ENCODE measurements around the gene GRM2. TPM values are rescaled to one million over a fixed set of nuclear protein-coding genes. Genes with fewer than 3 reads are reported as not detected.

The GRM2 gene
- total and polyA plus RNA-seq, 8 donors, result 0.09 to 0.51 (median 0.21) TPM

- H3K4me1 ChIP-seq, result peaks cover 0 to 22% (median 6%) of the 10 kb centered on the region in 3 donors
- TF ChIP-seq CTCF (IDR thresholded peaks at IDR 0.05), result no peak
- DNase-seq, result peak; percentile 76 to 91 (median 82)
- peak overlapping the region; percentile 85 to 89 (median 86) for H3K4me3 ChIP-seq
- no peaks in the 10 kb centered on the region for H3K9me3 ChIP-seq
- intact Hi-C loops (cut with DNase I), result no loop called here
- peak overlapping the region; percentile 87 to 90 (median 89) for H3K27ac ChIP-seq
- FAIRE-seq, result no peak
- 6 to 9% methylated on average over 39 to 40 of the region's 40 CpGs for WGBS, 2 donors
- no peaks in the 10 kb centered on the region for H3K36me3 ChIP-seq
- H3K27me3 ChIP-seq, result no peaks in the 10 kb centered on the region
- ATAC-seq, result peak; percentile 76 to 80 (median 78)
These were observed 35.0 kb upstream of the GRM2 start for GRCh38 chr3:51671734-51672475.

- Histone ChIP-seq H3K27me3 (no peaks in the 10 kb centered on the region), H3K36me3 (no peaks in the 10 kb centered on the region), H3K4me3 (no peak overlapping the region), H3K4me1 (peaks cover 0 to 22% (median 6%) of the 10 kb centered on the region in 3 donors), H3K27ac (no peak overlapping the region), H3K9me3 (no peaks in the 10 kb centered on the region)
- intact Hi-C loops (cut with DNase I), result no loop called here
- no peak for TF ChIP-seq CTCF (IDR thresholded peaks at IDR 0.05)
- DNase-seq, result no peak
- WGBS, 2 donors, result 82% methylated on average over 4 of the region's 4 CpGs
- no peak for FAIRE-seq
- ATAC-seq, result no peak
These were observed 33.6 kb upstream of the GRM2 start for GRCh38 chr3:51673181-51673801.

GRCh38 chr3:51673802-51674654 lies 32.8 kb upstream of the GRM2 start:
- FAIRE-seq (no peak), DNase-seq (no peak), ATAC-seq (no peak)
- WGBS, 2 donors, result 91 to 92% methylated on average over 14 of the region's 14 CpGs
- intact Hi-C loops (cut with DNase I), result no loop called here
- H3K27ac ChIP-seq, result no peak overlapping the region
- no peaks in the 10 kb centered on the region for H3K36me3 ChIP-seq
- no peaks in the 10 kb centered on the region for H3K9me3 ChIP-seq
- no peak for TF ChIP-seq CTCF (IDR thresholded peaks at IDR 0.05)
- H3K4me3 ChIP-seq, result no peak overlapping the region
- no peaks in the 10 kb centered on the region for H3K27me3 ChIP-seq
- peaks cover 0 to 19% (median 6%) of the 10 kb centered on the region in 3 donors for H3K4me1 ChIP-seq

- FAIRE-seq (no peak), DNase-seq (peak in 1 of 6 donors; percentile 3), ATAC-seq (no peak)
- intact Hi-C loops (cut with DNase I), result no loop called here
- no peaks in the 10 kb centered on the region for H3K27me3 ChIP-seq
- H3K4me1 ChIP-seq, result peaks cover 0 to 10% (median 6%) of the 10 kb centered on the region in 3 donors
- no peaks in the 10 kb centered on the region for H3K9me3 ChIP-seq
- H3K36me3 ChIP-seq, result no peaks in the 10 kb centered on the region
- H3K4me3 ChIP-seq, result no peak overlapping the region
- no peak overlapping the region for H3K27ac ChIP-seq
- WGBS, 2 donors, result 81 to 87% methylated on average over 2 of the region's 2 CpGs
- TF ChIP-seq CTCF (IDR thresholded peaks at IDR 0.05), result no peak
These were observed 31.7 kb upstream of the GRM2 start for GRCh38 chr3:51675201-51675611.
